ENCODE measurements around the gene ABCA13.

ABCA13 gene

DNA sequence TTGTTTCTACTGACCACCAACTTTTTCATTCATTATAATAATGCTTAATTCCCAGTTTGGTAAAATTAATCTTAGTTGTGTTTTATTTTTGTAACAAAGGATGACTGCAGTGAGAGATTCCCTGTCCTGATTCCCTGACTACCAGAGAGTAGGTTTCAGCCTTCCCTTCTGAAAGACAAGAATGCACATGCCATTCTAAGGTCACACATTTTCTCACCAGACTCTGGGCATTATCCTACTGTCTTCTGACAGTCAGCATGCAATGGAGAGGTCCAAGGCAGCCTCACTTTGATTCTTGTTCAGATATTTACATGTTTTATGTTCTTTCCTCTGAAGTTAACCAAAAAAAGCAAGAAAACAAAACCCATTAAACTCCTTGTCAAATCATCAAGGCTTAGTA is 380.4 kb downstream of the ABCA13 start:
- no peak overlapping the region for H3K4me3 ChIP-seq (ENCODE audit: low read length)
- H3K4me2 ChIP-seq (ENCODE audit: low read length), result no peak overlapping the region
- H3K27me3 ChIP-seq (ENCODE audit: control insufficient read depth, insufficient read depth, low read length), result no peaks in the 10 kb centered on the region
- H3K36me3 ChIP-seq (ENCODE audit: insufficient read depth, low read length), result no peaks in the 10 kb centered on the region
- no peaks in the 10 kb centered on the region for H3K4me1 ChIP-seq (ENCODE audit: control insufficient read depth, insufficient read depth, low read length)
- no peak overlapping the region for H3K9ac ChIP-seq (ENCODE audit: low read depth, low read length)
- H3K9me3 ChIP-seq (replicated peaks; ENCODE audit: low read length), result no peaks in the 10 kb centered on the region

DNA sequence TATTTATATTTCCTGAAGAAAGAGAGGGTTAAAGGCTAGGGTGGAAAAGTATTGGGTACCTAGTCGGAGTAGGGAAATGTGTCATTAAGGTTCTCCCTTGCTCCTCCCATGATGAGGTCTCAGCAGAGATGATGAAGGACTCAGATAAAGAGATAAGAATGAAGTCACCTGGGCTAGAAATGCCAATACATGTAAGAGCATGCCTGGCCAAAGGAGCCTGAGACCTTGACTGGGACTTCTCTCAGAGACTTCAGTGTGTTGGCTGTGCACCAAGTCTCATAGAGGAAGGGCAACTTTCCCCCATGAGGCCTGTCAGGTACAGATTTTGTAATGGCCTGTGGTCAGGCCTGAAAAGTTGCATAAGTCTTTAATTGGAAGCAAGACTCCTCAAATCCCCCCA is 392.1 kb downstream of the ABCA13 start:
- no peak overlapping the region for H3K9ac ChIP-seq (ENCODE audit: low read depth, low read length)

DNA sequence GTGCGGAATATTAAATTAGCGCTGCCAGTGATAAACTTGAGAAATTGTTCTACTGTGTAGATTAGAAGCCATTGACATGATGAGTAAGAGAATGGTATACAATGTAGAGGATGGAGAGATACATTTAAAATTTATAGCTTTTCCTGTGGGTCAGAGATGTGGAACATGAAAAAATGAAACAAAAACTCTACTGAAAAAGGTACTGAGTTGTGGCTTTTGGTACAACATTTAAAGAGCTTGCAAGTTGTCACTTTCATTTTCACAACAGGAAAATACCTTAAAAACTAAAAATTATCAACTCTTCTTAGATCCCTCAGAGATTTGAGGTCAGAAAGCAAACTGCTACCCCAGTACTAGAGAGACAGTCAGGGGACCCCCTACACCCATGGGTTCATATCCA is 404.3 kb downstream of the ABCA13 start:
- Histone ChIP-seq H3K4me2 (ENCODE audit: low read length) (no peak overlapping the region), H3K4me1 (ENCODE audit: control insufficient read depth, insufficient read depth, low read length) (no peaks in the 10 kb centered on the region), H3K4me3 (ENCODE audit: low read length) (no peak overlapping the region), H3K36me3 (ENCODE audit: insufficient read depth, low read length) (no peaks in the 10 kb centered on the region), H3K9ac (ENCODE audit: low read depth, low read length) (no peak overlapping the region), H3K9me3 (replicated peaks; ENCODE audit: low read length) (peaks cover 3% of the 10 kb centered on the region), H3K27me3 (ENCODE audit: control insufficient read depth, insufficient read depth, low read length) (no peaks in the 10 kb centered on the region)

More for the DNA sequence above, 392.1 kb downstream of the ABCA13 start:
- Histone ChIP-seq H3K36me3 (ENCODE audit: insufficient read depth, low read length) (no peaks in the 10 kb centered on the region), H3K4me2 (ENCODE audit: low read length) (no peak overlapping the region), H3K9me3 (replicated peaks; ENCODE audit: low read length) (no peaks in the 10 kb centered on the region), H3K27me3 (ENCODE audit: control insufficient read depth, insufficient read depth, low read length) (no peaks in the 10 kb centered on the region), H3K4me3 (ENCODE audit: low read length) (no peak overlapping the region), H3K4me1 (ENCODE audit: control insufficient read depth, insufficient read depth, low read length) (no peaks in the 10 kb centered on the region)

DNA sequence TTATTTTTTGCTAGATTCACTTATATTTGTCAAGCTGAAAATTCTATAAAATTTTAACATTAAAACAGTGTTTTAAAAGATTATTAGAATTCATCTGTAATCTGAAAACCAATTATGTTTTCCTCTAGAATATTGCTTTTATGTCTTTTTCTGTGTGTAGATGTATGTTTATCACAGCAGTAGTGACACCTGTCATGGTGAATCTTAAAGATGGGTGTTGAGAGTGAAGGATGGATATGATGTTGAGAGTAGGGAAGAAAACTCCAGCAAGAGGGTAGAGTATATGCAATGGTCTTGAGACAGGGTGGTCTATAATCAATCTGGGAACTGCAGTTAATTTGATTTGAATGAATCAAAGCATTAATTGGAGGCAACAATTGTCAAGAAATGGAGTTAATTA is 416.2 kb downstream of the ABCA13 start:
- no peak overlapping the region for H3K4me3 ChIP-seq (ENCODE audit: low read length)
- H3K36me3 ChIP-seq (ENCODE audit: insufficient read depth, low read length), result no peaks in the 10 kb centered on the region
- H3K27me3 ChIP-seq (ENCODE audit: control insufficient read depth, insufficient read depth, low read length), result no peaks in the 10 kb centered on the region
- H3K9ac ChIP-seq (ENCODE audit: low read depth, low read length), result no peak overlapping the region
- no peak overlapping the region for H3K4me2 ChIP-seq (ENCODE audit: low read length)
- H3K4me1 ChIP-seq (ENCODE audit: control insufficient read depth, insufficient read depth, low read length), result no peaks in the 10 kb centered on the region
- peaks cover 3% of the 10 kb centered on the region for H3K9me3 ChIP-seq (replicated peaks; ENCODE audit: low read length)

DNA sequence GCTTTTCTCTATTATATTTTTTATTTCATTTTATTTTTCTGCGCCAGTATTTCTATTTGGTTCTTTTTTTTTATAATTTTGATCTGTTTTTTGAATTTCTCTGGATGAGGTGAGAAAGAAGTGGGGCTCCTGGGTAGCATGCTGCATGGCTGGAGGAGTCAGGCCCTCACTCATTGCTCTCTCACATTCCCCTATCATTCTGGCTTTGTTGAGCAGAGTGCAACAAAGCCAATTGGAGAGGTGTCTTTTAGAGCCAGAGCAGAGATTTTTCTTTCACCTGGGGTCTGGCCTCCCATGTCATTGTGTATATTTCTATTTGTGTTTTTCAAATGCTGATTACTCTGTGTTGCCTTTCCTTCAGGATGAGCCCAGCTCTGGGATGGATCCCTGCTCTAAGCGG is 423.1 kb downstream of the ABCA13 start:
- H3K9me3 ChIP-seq (replicated peaks; ENCODE audit: low read length), result peaks cover 5% of the 10 kb centered on the region
- H3K4me3 ChIP-seq (ENCODE audit: low read length), result no peak overlapping the region
- no peaks in the 10 kb centered on the region for H3K27me3 ChIP-seq (ENCODE audit: control insufficient read depth, insufficient read depth, low read length)
- no peaks in the 10 kb centered on the region for H3K4me1 ChIP-seq (ENCODE audit: control insufficient read depth, insufficient read depth, low read length)
- H3K9ac ChIP-seq (ENCODE audit: low read depth, low read length), result no peak overlapping the region
- H3K4me2 ChIP-seq (ENCODE audit: low read length), result no peak overlapping the region
- H3K36me3 ChIP-seq (ENCODE audit: insufficient read depth, low read length), result no peaks in the 10 kb centered on the region

DNA sequence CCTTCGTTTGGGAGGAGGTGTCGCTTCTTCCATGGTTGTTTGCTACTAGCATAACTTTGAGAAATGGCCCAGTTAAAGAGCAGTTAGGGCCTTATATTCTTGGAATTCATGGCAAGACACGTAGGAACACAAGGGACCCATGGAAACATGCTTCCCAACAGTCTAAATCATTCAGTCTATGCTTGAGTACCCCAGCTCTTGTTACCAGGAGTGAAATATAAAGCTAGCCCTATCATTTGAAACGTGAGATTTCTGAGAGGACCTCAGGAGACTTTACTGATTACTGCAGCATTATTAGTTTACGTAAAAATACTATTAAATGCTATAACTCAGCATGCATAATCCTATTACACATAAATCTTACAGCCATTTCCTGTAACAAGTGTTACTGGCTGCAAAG is 424.5 kb downstream of the ABCA13 start:
- Histone ChIP-seq H3K4me3 (ENCODE audit: low read length) (no peak overlapping the region), H3K4me2 (ENCODE audit: low read length) (no peak overlapping the region), H3K9ac (ENCODE audit: low read depth, low read length) (no peak overlapping the region)

DNA sequence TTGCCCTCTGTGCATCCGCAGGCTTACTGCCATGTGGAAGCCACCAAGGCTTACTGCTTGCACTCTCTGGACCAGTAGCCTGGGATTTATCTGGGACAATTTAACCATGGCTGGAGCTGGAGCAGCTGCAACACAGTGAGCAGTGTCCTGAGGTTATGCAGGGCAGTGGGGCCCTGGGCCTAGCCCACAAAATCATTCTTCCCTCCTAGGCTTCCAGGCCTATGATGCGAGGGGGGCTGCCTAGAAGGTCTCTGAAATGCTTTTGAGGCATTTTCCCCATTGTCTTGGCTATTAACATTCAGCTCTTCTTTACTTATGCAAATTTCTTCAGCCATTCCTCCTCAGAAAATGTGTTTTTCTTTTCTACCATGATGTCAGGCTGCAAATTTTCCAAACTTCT is 439.4 kb downstream of the ABCA13 start:
- no peak overlapping the region for H3K9ac ChIP-seq (ENCODE audit: low read depth, low read length)
- no peak overlapping the region for H3K4me3 ChIP-seq (ENCODE audit: low read length)
- no peaks in the 10 kb centered on the region for H3K27me3 ChIP-seq (ENCODE audit: control insufficient read depth, insufficient read depth, low read length)
- H3K4me2 ChIP-seq (ENCODE audit: low read length), result no peak overlapping the region
- H3K36me3 ChIP-seq (ENCODE audit: insufficient read depth, low read length), result no peaks in the 10 kb centered on the region
- no peaks in the 10 kb centered on the region for H3K9me3 ChIP-seq (replicated peaks; ENCODE audit: low read length)
- no peaks in the 10 kb centered on the region for H3K4me1 ChIP-seq (ENCODE audit: control insufficient read depth, insufficient read depth, low read length)

More for the DNA sequence above, 424.5 kb downstream of the ABCA13 start:
- Histone ChIP-seq H3K9me3 (replicated peaks; ENCODE audit: low read length) (peaks cover 5% of the 10 kb centered on the region), H3K27me3 (ENCODE audit: control insufficient read depth, insufficient read depth, low read length) (no peaks in the 10 kb centered on the region), H3K36me3 (ENCODE audit: insufficient read depth, low read length) (no peaks in the 10 kb centered on the region), H3K4me1 (ENCODE audit: control insufficient read depth, insufficient read depth, low read length) (no peaks in the 10 kb centered on the region)

DNA sequence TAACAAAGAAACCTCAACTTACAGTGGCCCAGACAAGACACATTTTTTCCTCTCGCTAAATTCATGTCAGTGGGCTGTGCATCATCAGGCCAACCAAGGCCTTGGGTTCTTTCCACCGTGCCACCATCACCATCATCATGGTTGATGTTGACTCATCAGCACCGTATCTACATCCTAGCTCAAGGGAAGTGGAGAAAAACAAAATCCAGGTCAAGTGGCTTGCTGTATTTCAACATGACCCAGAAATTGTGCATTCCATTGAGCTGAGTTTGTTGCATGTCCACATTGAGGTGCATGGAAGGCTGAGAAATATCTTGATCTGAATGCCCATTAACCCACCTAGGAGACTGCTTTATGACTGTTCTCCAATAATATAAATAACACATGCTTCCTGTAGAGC is 440.7 kb downstream of the ABCA13 start:
- Histone ChIP-seq H3K4me2 (ENCODE audit: low read length) (no peak overlapping the region), H3K27me3 (ENCODE audit: control insufficient read depth, insufficient read depth, low read length) (no peaks in the 10 kb centered on the region), H3K36me3 (ENCODE audit: insufficient read depth, low read length) (no peaks in the 10 kb centered on the region), H3K4me3 (ENCODE audit: low read length) (no peak overlapping the region), H3K9me3 (replicated peaks; ENCODE audit: low read length) (no peaks in the 10 kb centered on the region), H3K9ac (ENCODE audit: low read depth, low read length) (no peak overlapping the region), H3K4me1 (ENCODE audit: control insufficient read depth, insufficient read depth, low read length) (no peaks in the 10 kb centered on the region)

DNA sequence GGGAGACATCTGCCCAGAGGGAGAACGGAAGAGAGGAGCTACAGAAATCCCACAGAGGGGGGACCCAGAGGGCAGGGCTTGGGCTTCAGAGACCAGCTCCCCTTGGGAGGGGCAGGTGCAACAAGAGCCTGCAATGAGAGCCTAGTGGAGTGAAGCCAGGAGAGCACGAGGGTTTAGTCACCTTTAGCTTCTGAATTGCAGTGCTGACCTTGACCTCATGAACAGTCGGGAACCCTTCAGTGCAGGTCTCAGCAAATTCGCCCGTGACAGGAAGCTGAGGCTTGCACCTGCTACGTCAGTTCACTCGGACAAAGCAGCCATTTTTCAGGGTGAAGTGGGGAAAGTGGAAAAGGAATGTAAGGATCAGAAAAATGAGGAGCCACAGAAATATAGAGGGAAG is 446.2 kb downstream of the ABCA13 start:
- Histone ChIP-seq H3K9ac (ENCODE audit: low read depth, low read length) (no peak overlapping the region), H3K4me3 (ENCODE audit: low read length) (no peak overlapping the region), H3K4me2 (ENCODE audit: low read length) (no peak overlapping the region), H3K4me1 (ENCODE audit: control insufficient read depth, insufficient read depth, low read length) (no peaks in the 10 kb centered on the region), H3K36me3 (ENCODE audit: insufficient read depth, low read length) (no peaks in the 10 kb centered on the region), H3K27me3 (ENCODE audit: control insufficient read depth, insufficient read depth, low read length) (no peaks in the 10 kb centered on the region), H3K9me3 (replicated peaks; ENCODE audit: low read length) (peaks cover 9% of the 10 kb centered on the region)

DNA sequence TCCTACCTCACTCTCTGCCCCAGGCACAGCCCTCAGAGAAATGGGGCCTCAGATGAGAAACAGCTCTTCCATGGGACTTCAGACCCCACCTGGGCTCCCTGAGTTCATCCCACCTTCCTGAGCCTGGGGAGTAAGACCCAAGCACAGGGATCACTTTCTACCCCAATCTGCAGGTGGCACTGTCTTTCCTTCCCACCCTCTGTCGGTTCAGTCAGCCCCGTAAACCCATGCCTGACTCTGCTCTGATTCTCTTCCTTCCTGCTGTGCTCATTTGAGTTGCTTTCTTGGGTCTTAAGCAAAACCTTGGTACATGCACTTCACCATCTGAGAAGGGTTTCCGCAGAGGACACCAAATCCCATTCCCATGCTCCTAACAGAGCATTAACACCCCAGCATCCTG is 446.7 kb downstream of the ABCA13 start:
- H3K36me3 ChIP-seq (ENCODE audit: insufficient read depth, low read length), result no peaks in the 10 kb centered on the region
- no peak overlapping the region for H3K9ac ChIP-seq (ENCODE audit: low read depth, low read length)
- peaks cover 9% of the 10 kb centered on the region for H3K9me3 ChIP-seq (replicated peaks; ENCODE audit: low read length)
- no peak overlapping the region for H3K4me2 ChIP-seq (ENCODE audit: low read length)
- no peak overlapping the region for H3K4me3 ChIP-seq (ENCODE audit: low read length)
- H3K27me3 ChIP-seq (ENCODE audit: control insufficient read depth, insufficient read depth, low read length), result no peaks in the 10 kb centered on the region
- no peaks in the 10 kb centered on the region for H3K4me1 ChIP-seq (ENCODE audit: control insufficient read depth, insufficient read depth, low read length)

DNA sequence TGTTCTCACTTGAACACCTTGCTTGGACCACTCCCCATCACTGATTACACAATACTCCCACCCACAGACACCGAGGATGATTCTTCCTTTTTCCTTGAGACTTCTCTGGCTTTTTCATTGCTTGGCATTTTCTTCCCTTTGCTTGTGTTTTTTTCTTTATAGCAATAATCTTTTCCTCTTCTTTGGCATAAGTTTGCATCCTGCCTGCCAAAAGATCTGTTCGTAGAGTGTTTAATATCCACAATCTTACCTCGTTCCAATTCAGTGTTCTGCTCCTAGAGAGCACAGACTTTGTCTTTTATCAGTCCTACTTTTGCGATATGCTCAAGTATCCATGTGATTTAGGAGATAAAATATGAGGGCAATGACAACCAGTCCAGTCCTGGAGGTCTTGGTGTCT is 449.8 kb downstream of the ABCA13 start:
- Histone ChIP-seq H3K36me3 (ENCODE audit: insufficient read depth, low read length) (no peaks in the 10 kb centered on the region), H3K4me2 (ENCODE audit: low read length) (no peak overlapping the region), H3K4me1 (ENCODE audit: control insufficient read depth, insufficient read depth, low read length) (no peaks in the 10 kb centered on the region), H3K4me3 (ENCODE audit: low read length) (no peak overlapping the region), H3K27me3 (ENCODE audit: control insufficient read depth, insufficient read depth, low read length) (no peaks in the 10 kb centered on the region), H3K9ac (ENCODE audit: low read depth, low read length) (no peak overlapping the region), H3K9me3 (replicated peaks; ENCODE audit: low read length) (peaks cover 10% of the 10 kb centered on the region)

DNA sequence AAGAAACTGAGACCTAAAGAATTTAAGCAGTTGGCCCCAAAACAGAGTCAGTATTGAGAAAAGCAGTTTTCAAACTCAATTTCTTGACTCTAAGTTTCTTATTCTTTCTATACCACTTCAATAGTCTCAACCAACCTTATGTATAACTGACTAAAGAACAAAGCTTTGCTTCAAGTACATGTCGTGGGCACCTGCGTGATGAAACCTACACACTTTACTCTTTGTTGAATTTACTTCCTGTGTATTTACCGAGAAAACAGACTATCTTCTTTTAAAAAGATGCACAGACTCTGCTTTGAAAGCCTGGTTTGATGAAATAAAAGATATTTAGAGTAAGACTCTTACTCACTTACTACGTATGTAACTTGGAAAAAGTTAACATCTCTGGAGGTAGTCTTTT is 455.9 kb downstream of the ABCA13 start:
- Histone ChIP-seq H3K27me3 (ENCODE audit: control insufficient read depth, insufficient read depth, low read length) (no peaks in the 10 kb centered on the region), H3K9me3 (replicated peaks; ENCODE audit: low read length) (peaks cover 3% of the 10 kb centered on the region), H3K4me1 (ENCODE audit: control insufficient read depth, insufficient read depth, low read length) (no peaks in the 10 kb centered on the region), H3K4me2 (ENCODE audit: low read length) (no peak overlapping the region), H3K36me3 (ENCODE audit: insufficient read depth, low read length) (no peaks in the 10 kb centered on the region), H3K4me3 (ENCODE audit: low read length) (no peak overlapping the region), H3K9ac (ENCODE audit: low read depth, low read length) (no peak overlapping the region)
